ENCODE data around the gene NPAT. TPM values are rescaled to one million over a fixed set of nuclear protein-coding genes. Genes with fewer than 3 reads are reported as not detected.

NPAT gene
- total RNA-seq, 1 experiment from 2014 or later = 14.9 TPM

DNA sequence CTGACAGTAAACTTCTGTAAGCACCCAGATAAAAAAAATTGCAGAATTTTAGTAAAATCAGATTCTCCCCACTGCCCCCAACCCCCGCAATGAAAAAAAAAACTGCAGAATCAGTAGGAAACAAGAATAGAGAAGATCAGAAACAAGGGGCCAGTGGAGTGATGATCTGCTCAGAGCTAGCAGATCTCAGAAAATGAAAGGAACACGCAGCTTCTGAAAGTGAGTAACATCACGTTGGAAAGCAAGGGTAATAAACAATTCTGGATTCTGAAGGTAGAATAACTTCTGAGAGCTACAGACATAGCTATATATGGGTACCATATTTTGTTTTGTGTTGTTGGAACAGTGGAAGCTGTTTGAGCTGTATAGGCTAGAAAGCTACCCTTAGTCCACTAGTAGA lies 77.8 kb downstream of the NPAT start:
- no peak overlapping the region for H3K27ac ChIP-seq (ENCODE audit: low read depth, low read length)
- no peaks in the 10 kb centered on the region for H3K4me1 ChIP-seq (ENCODE audit: control insufficient read depth in 1 of 2, insufficient read depth in 2 of 2, low read length in 2 of 2)
- H3K9me2 ChIP-seq (ENCODE audit: insufficient read depth) = no peaks in the 10 kb centered on the region
- H3K9me3 ChIP-seq (ENCODE audit: control insufficient read depth in 1 of 2, insufficient read depth in 1 of 2, low read depth in 1 of 2, low read length in 2 of 2) = no peaks in the 10 kb centered on the region
- CTCF ChIA-PET = no interaction called here
- no TSS peak for BruUV-seq (replicated peaks)
- no peaks in the 10 kb centered on the region for H3K79me2 ChIP-seq (ENCODE audit: insufficient read depth, low read length)
- no peak overlapping the region for H2AFZ ChIP-seq (ENCODE audit: low read depth, low read length, poor library complexity, severe bottlenecking)
- POLR2A ChIA-PET = no interaction called here
- H3K36me3 ChIP-seq (ENCODE audit: control insufficient read depth in 1 of 2, insufficient read depth in 2 of 2, low read length in 2 of 2) = peaks cover 64 to 65% of the 10 kb centered on the region in 2 experiments
- no peak for TF ChIP-seq POLR2A (IDR thresholded peaks at IDR 0.05; ENCODE audit: borderline replicate concordance, extremely low read depth, insufficient read depth, insufficient read length)
- no peak for TF ChIP-seq ZFX (IDR thresholded peaks at IDR 0.05)
- no peak for TF ChIP-seq TCF7L2 (IDR thresholded peaks at IDR 0.05; ENCODE audit: borderline replicate concordance, extremely low read depth, insufficient read depth, insufficient read length)
- H3K9ac ChIP-seq (ENCODE audit: low read length) = no peak overlapping the region
- DNase-seq (ENCODE audit: low read depth, low spot score) (no peak), ATAC-seq (no peak)
- no peak overlapping the region for H3K4me3 ChIP-seq (replicated peaks in 1 of 2; ENCODE audit: low read depth in 1 of 2, low read length in 2 of 2)
- intact Hi-C loops (cut with micrococcal nuclease) = no loop called here
- no peaks in the 10 kb centered on the region for H4K20me1 ChIP-seq (ENCODE audit: insufficient read depth)
- RAD21 ChIA-PET (ENCODE audit: low non-redundant PET in 1 of 2, low total read pairs in 2 of 2, uncharacterized antibody in 2 of 2, unreplicated experiment in 2 of 2) = no interaction called here
- no peak overlapping the region for H3K4me2 ChIP-seq (ENCODE audit: low read length)
- no peaks in the 10 kb centered on the region for H3K27me3 ChIP-seq (ENCODE audit: insufficient read depth, low read length)

DNA sequence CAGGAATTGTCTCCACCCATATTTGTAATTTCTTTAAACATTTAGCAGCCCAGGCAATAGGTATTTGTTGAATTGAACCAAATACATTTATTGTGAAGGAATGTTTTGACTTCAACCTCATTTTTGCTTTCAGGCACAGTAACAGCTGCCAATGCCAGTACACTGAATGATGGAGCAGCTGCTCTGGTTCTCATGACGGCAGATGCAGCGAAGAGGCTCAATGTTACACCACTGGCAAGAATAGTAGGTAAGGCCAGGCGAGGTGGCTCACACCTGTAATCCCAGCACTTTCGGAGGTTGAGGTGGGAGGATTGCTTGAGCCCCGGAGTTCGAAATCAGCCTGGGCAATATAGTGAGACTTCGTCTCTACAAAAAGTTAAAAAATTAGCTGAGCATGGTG lies 80.1 kb downstream of the NPAT start:
- CTCF ChIA-PET = no interaction called here
- no peak for ATAC-seq

More for the DNA sequence above, 80.1 kb downstream of the NPAT start:
- intact Hi-C loops (cut with micrococcal nuclease) = no loop called here
- H3K4me1 ChIP-seq (ENCODE audit: control insufficient read depth in 1 of 2, insufficient read depth in 2 of 2, low read length in 2 of 2) = no peaks in the 10 kb centered on the region
- no peaks in the 10 kb centered on the region for H3K79me2 ChIP-seq (ENCODE audit: insufficient read depth, low read length)
- TF ChIP-seq EGR1 (IDR thresholded peaks at IDR 0.05; ENCODE audit: low read depth) (no peak), SRF (IDR thresholded peaks at IDR 0.05; ENCODE audit: low read depth) (no peak), ELF1 (IDR thresholded peaks at IDR 0.05; ENCODE audit: borderline replicate concordance, low read depth) (no peak), FOSL1 (IDR thresholded peaks at IDR 0.05; ENCODE audit: low read depth) (no peak), POLR2A (IDR thresholded peaks at IDR 0.05; ENCODE audit: borderline replicate concordance, extremely low read depth, insufficient read depth, insufficient read length) (no peak), SP1 (IDR thresholded peaks at IDR 0.05; ENCODE audit: low read depth) (no peak), JUND (IDR thresholded peaks at IDR 0.05) (no peak), SIN3A (IDR thresholded peaks at IDR 0.05; ENCODE audit: low read depth) (no peak), POLR2AphosphoS5 (IDR thresholded peaks at IDR 0.05; ENCODE audit: low read depth, low read length) (no peak), RAD21 (IDR thresholded peaks at IDR 0.05; ENCODE audit: low read depth) (no peak), YY1 (IDR thresholded peaks at IDR 0.05; ENCODE audit: extremely low read depth, insufficient replicate concordance, low read depth, low read length) (no peak), CBX3 (IDR thresholded peaks at IDR 0.05; ENCODE audit: low read depth) (no peak), ZNF274 (IDR thresholded peaks at IDR 0.05; ENCODE audit: low read depth, low read length) (no peak), EZH2phosphoT487 (IDR thresholded peaks at IDR 0.05; ENCODE audit: borderline replicate concordance) (no peak), ZBTB33 (IDR thresholded peaks at IDR 0.05; ENCODE audit: extremely low read depth, insufficient replicate concordance, low read length) (no peak), TCF7L2 (IDR thresholded peaks at IDR 0.05; ENCODE audit: borderline replicate concordance, extremely low read depth, insufficient read depth, insufficient read length) (no peak)
- TF ChIP-seq, protein P1, sequence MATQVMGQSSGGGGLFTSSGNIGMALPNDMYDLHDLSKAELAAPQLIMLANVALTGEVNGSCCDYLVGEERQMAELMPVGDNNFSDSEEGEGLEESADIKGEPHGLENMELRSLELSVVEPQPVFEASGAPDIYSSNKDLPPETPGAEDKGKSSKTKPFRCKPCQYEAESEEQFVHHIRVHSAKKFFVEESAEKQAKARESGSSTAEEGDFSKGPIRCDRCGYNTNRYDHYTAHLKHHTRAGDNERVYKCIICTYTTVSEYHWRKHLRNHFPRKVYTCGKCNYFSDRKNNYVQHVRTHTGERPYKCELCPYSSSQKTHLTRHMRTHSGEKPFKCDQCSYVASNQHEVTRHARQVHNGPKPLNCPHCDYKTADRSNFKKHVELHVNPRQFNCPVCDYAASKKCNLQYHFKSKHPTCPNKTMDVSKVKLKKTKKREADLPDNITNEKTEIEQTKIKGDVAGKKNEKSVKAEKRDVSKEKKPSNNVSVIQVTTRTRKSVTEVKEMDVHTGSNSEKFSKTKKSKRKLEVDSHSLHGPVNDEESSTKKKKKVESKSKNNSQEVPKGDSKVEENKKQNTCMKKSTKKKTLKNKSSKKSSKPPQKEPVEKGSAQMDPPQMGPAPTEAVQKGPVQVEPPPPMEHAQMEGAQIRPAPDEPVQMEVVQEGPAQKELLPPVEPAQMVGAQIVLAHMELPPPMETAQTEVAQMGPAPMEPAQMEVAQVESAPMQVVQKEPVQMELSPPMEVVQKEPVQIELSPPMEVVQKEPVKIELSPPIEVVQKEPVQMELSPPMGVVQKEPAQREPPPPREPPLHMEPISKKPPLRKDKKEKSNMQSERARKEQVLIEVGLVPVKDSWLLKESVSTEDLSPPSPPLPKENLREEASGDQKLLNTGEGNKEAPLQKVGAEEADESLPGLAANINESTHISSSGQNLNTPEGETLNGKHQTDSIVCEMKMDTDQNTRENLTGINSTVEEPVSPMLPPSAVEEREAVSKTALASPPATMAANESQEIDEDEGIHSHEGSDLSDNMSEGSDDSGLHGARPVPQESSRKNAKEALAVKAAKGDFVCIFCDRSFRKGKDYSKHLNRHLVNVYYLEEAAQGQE (IDR thresholded peaks at IDR 0.05; ENCODE audit: low read depth) = no peak
- H3K27me3 ChIP-seq (ENCODE audit: insufficient read depth, low read length) = no peaks in the 10 kb centered on the region
- RAD21 ChIA-PET (ENCODE audit: low non-redundant PET in 1 of 2, low total read pairs in 2 of 2, uncharacterized antibody in 2 of 2, unreplicated experiment in 2 of 2) = no interaction called here
- no TSS peak for BruUV-seq (replicated peaks)
- peaks cover 49 to 56% of the 10 kb centered on the region in 2 experiments for H3K36me3 ChIP-seq (ENCODE audit: control insufficient read depth in 1 of 2, insufficient read depth in 2 of 2, low read length in 2 of 2)
- H3K4me3 ChIP-seq (replicated peaks in 1 of 2; ENCODE audit: low read depth in 1 of 2, low read length in 2 of 2) = no peak overlapping the region
- H2AFZ ChIP-seq (ENCODE audit: low read depth, low read length, poor library complexity, severe bottlenecking) = no peak overlapping the region
- H3K9ac ChIP-seq (ENCODE audit: low read length) = no peak overlapping the region
- POLR2A ChIA-PET = no interaction called here
- no peaks in the 10 kb centered on the region for H3K9me3 ChIP-seq (ENCODE audit: control insufficient read depth in 1 of 2, insufficient read depth in 1 of 2, low read depth in 1 of 2, low read length in 2 of 2)
- no peak overlapping the region for H3K27ac ChIP-seq (ENCODE audit: low read depth, low read length)
- H3K9me2 ChIP-seq (ENCODE audit: insufficient read depth) = no peaks in the 10 kb centered on the region
- no peak overlapping the region for H3K4me2 ChIP-seq (ENCODE audit: low read length)
- no peak for DNase-seq (ENCODE audit: low read depth, low spot score)
- no peaks in the 10 kb centered on the region for H4K20me1 ChIP-seq (ENCODE audit: insufficient read depth)
